Measurements from ENCODE around the gene KCNQ5.

KCNQ5 gene

DNA sequence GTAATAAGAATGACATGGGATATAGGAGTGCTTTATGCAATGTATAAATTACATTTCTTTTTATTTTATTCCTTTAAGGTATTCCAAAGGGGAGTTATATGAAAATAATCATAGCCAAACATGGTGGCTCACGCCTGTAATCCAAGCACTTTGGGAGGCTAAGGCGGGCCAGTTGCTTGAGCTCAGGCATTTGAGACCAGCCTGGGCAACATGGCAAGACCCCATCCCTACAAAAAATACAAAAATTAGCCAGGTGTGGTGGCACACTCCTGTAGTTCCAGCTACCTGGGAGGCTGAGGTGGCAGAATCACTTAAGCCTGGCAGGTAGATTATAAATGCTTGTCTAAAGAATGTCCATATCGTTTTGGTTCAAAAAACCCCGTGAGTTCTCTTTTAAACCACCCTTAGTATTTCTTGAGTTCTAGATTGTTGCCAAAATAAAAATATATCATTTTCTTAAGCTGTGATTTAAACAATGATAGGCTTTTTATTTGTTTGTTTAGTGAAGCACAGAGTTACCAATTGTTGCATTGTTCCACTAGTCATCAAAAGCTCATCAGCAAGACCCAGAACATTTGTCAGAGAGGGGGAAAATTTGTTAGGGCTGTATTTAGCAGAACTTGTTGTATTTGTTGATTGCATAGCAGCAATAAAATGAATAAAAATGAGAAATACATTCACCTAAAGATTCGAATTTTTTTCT lies 457.2 kb downstream of the KCNQ5 start:
- no peak for DNase-seq
- no peak for ATAC-seq
- H3K9me3 Mint-ChIP-seq = no peaks in the 10 kb centered on the region
- no peak overlapping the region for H3K4me3 Mint-ChIP-seq
- H3K36me3 Mint-ChIP-seq (ENCODE audit: low read depth) = no peaks in the 10 kb centered on the region
- H3K27ac Mint-ChIP-seq = no peak overlapping the region
- no peaks in the 10 kb centered on the region for H3K27me3 Mint-ChIP-seq
- peaks cover 6% of the 10 kb centered on the region for H3K4me1 Mint-ChIP-seq

GRCh38 chr6:73079611-73079955 lies 457.7 kb downstream of the KCNQ5 start:
- H3K36me3 Mint-ChIP-seq (ENCODE audit: low read depth) = no peaks in the 10 kb centered on the region
- no peaks in the 10 kb centered on the region for H3K27me3 Mint-ChIP-seq
- ATAC-seq (no peak), DNase-seq (no peak)
- H3K4me1 Mint-ChIP-seq = peaks cover 6% of the 10 kb centered on the region
- no peak overlapping the region for H3K4me3 Mint-ChIP-seq
- peak overlapping the region; percentile 34 for H3K27ac Mint-ChIP-seq
- H3K9me3 Mint-ChIP-seq = no peaks in the 10 kb centered on the region

DNA sequence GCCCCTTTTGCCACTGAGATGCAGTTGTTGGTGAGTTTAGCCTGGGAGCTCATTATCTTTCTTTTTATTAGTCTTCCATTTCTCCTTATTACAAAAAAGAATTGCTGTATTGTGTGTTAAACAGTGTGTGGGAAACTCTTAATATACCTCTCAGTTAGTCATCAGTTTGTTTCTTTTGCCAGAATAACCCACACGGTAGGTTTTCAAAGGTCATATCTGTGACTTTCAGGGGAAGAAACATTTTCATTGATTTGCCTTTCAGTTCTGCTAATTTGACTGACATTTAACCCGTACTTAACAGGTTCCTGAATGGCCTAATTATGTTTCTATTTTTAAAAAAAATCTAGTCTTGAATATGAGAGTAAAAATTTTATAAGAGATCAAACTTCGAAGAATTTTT lies 458.1 kb downstream of the KCNQ5 start:
- ATAC-seq (peak; percentile 90), DNase-seq (no peak)
- H3K27me3 Mint-ChIP-seq = no peaks in the 10 kb centered on the region
- H3K4me1 Mint-ChIP-seq = peaks cover 6% of the 10 kb centered on the region
- peak overlapping the region; percentile 34 for H3K27ac Mint-ChIP-seq
- H3K4me3 Mint-ChIP-seq = no peak overlapping the region
- no peaks in the 10 kb centered on the region for H3K36me3 Mint-ChIP-seq (ENCODE audit: low read depth)
- no peaks in the 10 kb centered on the region for H3K9me3 Mint-ChIP-seq

- no peak for ATAC-seq
- H3K9me3 Mint-ChIP-seq = no peaks in the 10 kb centered on the region
- no peak for DNase-seq
- no peak overlapping the region for H3K27ac Mint-ChIP-seq
- peaks cover 6% of the 10 kb centered on the region for H3K4me1 Mint-ChIP-seq
- H3K4me3 Mint-ChIP-seq = no peak overlapping the region
- no peaks in the 10 kb centered on the region for H3K36me3 Mint-ChIP-seq (ENCODE audit: low read depth)
- H3K27me3 Mint-ChIP-seq = no peaks in the 10 kb centered on the region
Observed at GRCh38 chr6:73081955-73082354, 460.1 kb downstream of the KCNQ5 start.

DNA sequence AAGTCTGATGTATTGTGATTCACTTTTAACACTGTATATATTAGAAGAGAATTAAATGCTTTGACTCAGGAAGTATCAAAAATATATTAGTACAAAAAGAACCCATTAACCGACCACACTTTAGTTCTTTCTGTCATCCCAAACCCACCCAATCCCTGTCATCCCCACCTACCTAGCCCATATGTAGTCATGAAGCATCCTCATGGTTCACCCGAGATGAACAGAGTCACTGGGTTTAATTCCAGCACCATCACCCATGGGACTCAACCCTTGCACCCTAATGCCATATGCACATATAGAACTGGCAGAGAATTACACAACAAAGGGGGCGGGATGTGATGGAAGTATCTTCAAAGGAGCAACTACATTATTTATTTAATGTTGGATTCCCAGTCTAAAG lies 462.0 kb downstream of the KCNQ5 start:
- Mint-ChIP-seq H3K9me3 (no peaks in the 10 kb centered on the region), H3K27me3 (no peaks in the 10 kb centered on the region), H3K4me1 (peaks cover 11% of the 10 kb centered on the region), H3K27ac (no peak overlapping the region), H3K36me3 (ENCODE audit: low read depth) (peaks cover 7% of the 10 kb centered on the region), H3K4me3 (no peak overlapping the region)
- DNase-seq = no peak
- no peak for ATAC-seq

DNA sequence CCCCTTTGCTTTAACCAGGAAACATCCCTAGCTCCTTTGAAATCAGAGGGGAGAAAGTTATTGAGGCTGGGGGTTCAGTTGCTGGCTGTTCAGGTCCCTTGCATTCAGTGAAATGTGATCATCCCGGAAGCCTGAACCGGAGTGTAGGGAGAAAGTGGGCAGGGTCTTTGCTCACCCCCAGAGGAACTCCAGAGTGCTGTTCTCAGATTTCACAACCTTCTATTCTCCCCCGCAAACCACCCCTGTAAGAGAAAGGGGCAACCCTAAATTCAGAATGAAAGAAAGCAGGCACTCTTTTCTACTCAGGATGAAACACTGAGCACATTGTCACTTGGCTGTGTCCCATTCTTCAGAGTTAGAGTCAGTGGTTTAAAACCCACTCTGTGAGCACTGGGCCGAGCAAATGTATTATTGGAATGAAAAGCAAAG lies 463.6 kb downstream of the KCNQ5 start:
- no peaks in the 10 kb centered on the region for H3K9me3 Mint-ChIP-seq
- ATAC-seq (no peak), DNase-seq (no peak)
- H3K36me3 Mint-ChIP-seq (ENCODE audit: low read depth) = peaks cover 18% of the 10 kb centered on the region
- H3K27ac Mint-ChIP-seq = no peak overlapping the region
- no peaks in the 10 kb centered on the region for H3K27me3 Mint-ChIP-seq
- no peak overlapping the region for H3K4me3 Mint-ChIP-seq
- peaks cover 5% of the 10 kb centered on the region for H3K4me1 Mint-ChIP-seq

DNA sequence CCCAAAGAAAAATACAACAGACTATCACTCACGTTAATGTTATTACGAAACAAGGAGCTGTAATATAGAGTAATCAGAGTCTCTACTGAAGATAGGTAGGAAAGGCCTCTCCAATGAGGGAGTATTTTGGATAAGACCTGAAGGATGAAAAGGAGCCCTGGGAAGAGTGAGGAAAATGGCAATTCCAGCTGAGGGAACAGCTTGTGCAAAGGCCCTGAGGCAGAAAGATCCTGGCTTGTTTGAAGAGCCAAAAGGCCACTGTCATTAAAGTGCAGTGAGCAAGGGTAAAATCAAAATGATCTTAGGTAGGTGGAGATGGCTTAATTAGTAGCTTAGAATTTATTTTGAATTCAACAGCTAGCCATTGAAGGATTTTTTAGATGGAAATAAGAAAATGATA lies 464.9 kb downstream of the KCNQ5 start:
- no peak overlapping the region for H3K27ac Mint-ChIP-seq

GRCh38 chr6:73088138-73088813 lies 466.4 kb downstream of the KCNQ5 start:
- no peak overlapping the region for H3K4me3 Mint-ChIP-seq
- H3K36me3 Mint-ChIP-seq (ENCODE audit: low read depth) = peaks cover 29% of the 10 kb centered on the region
- peaks cover 5% of the 10 kb centered on the region for H3K4me1 Mint-ChIP-seq
- H3K27me3 Mint-ChIP-seq = no peaks in the 10 kb centered on the region
- ATAC-seq = no peak
- no peak overlapping the region for H3K27ac Mint-ChIP-seq
- peaks cover 13% of the 10 kb centered on the region for H3K9me3 Mint-ChIP-seq
- DNase-seq = no peak

More for the DNA sequence above, 464.9 kb downstream of the KCNQ5 start:
- peaks cover 5% of the 10 kb centered on the region for H3K4me1 Mint-ChIP-seq
- peaks cover 23% of the 10 kb centered on the region for H3K36me3 Mint-ChIP-seq (ENCODE audit: low read depth)
- H3K9me3 Mint-ChIP-seq = peaks cover 4% of the 10 kb centered on the region
- H3K4me3 Mint-ChIP-seq = no peak overlapping the region
- H3K27me3 Mint-ChIP-seq = no peaks in the 10 kb centered on the region
- DNase-seq (no peak), ATAC-seq (no peak)

DNA sequence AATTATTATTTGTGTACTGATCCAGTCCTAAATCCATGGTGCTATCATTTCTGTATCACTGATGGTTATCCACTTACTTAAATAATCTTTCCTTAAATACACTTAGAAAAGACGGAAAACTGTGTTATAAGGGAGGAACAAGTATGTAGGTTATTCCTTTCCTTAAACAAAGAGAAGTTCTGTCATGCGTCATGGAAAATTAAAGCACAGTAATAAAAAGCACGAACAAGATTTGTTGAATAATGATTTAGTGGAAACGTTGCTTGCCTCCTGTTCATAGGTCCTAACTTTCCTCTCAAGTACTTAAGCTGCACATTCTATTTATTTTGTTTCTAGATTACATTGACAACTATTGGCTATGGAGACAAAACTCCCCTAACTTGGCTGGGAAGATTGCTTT lies 483.1 kb downstream of the KCNQ5 start:
- no peaks in the 10 kb centered on the region for H3K27me3 Mint-ChIP-seq
- H3K36me3 Mint-ChIP-seq (ENCODE audit: low read depth) = no peaks in the 10 kb centered on the region
- ATAC-seq (no peak), DNase-seq (no peak)
- no peak overlapping the region for H3K27ac Mint-ChIP-seq
- peaks cover 14% of the 10 kb centered on the region for H3K9me3 Mint-ChIP-seq
- H3K4me3 Mint-ChIP-seq = no peak overlapping the region
- peaks cover 2% of the 10 kb centered on the region for H3K4me1 Mint-ChIP-seq

DNA sequence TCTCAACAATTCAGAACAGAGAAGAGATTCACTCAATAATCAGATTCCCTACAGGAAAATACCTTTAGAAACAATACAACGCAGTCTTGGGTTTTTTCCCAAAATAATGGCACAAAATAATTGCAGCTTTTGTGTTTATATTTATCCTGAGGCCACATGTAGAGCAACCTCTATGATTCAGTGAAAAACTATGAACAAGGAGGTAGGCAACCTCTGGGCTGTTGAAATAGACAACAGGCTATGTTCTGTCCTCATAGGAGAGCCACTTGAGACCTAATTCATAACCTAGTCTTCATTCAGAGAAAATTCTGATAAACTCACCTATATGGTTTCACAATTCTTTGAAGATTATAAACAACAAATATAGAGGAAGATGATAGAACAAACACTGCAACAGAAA lies 485.2 kb downstream of the KCNQ5 start:
- H3K27ac Mint-ChIP-seq = no peak overlapping the region
- no peak overlapping the region for H3K4me3 Mint-ChIP-seq
- DNase-seq (no peak), ATAC-seq (no peak)
- no peaks in the 10 kb centered on the region for H3K36me3 Mint-ChIP-seq (ENCODE audit: low read depth)
- peaks cover 10% of the 10 kb centered on the region for H3K9me3 Mint-ChIP-seq
- H3K4me1 Mint-ChIP-seq = peaks cover 2% of the 10 kb centered on the region
- no peaks in the 10 kb centered on the region for H3K27me3 Mint-ChIP-seq

GRCh38 chr6:73108949-73109348 lies 487.1 kb downstream of the KCNQ5 start:
- DNase-seq = no peak
- Mint-ChIP-seq H3K4me1 (peaks cover 2% of the 10 kb centered on the region), H3K27ac (no peak overlapping the region), H3K9me3 (no peaks in the 10 kb centered on the region), H3K36me3 (ENCODE audit: low read depth) (peaks cover 2% of the 10 kb centered on the region), H3K27me3 (no peaks in the 10 kb centered on the region), H3K4me3 (no peak overlapping the region)
- ATAC-seq = no peak

GRCh38 chr6:73109659-73110058 lies 487.8 kb downstream of the KCNQ5 start:
- H3K4me3 Mint-ChIP-seq = no peak overlapping the region
- DNase-seq (no peak), ATAC-seq (no peak)
- H3K27me3 Mint-ChIP-seq = no peaks in the 10 kb centered on the region
- no peaks in the 10 kb centered on the region for H3K9me3 Mint-ChIP-seq
- H3K36me3 Mint-ChIP-seq (ENCODE audit: low read depth) = peaks cover 5% of the 10 kb centered on the region
- peaks cover 2% of the 10 kb centered on the region for H3K4me1 Mint-ChIP-seq
- H3K27ac Mint-ChIP-seq = no peak overlapping the region

DNA sequence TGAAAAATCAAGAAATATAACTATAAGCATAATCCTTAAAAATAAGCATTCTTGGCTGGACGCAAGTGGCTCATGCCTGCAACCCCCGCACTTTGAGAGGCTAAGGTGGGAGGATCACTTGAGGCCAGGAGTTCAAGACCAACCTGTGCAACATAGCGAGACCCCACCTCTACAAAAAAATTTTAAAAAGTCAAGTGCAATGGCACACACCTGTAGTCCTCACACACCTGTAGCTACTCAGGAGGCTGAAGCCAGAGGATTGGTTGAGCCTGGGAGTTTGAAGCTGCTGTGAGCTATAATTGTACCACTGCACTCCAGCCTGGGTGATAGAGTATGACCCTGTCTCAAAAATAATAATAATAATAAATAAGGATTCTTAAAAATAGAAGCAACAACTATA lies 494.5 kb downstream of the KCNQ5 start:
- H3K4me3 Mint-ChIP-seq = no peak overlapping the region
- H3K27ac Mint-ChIP-seq = no peak overlapping the region
- peaks cover 5% of the 10 kb centered on the region for H3K36me3 Mint-ChIP-seq (ENCODE audit: low read depth)
- ATAC-seq = no peak
- H3K27me3 Mint-ChIP-seq = no peaks in the 10 kb centered on the region
- no peak for DNase-seq
- no peaks in the 10 kb centered on the region for H3K4me1 Mint-ChIP-seq
- H3K9me3 Mint-ChIP-seq = no peaks in the 10 kb centered on the region

- Mint-ChIP-seq H3K27ac (no peak overlapping the region), H3K4me1 (peaks cover 2% of the 10 kb centered on the region), H3K27me3 (no peaks in the 10 kb centered on the region), H3K4me3 (no peak overlapping the region), H3K9me3 (no peaks in the 10 kb centered on the region), H3K36me3 (ENCODE audit: low read depth) (peaks cover 5% of the 10 kb centered on the region)
- no peak for ATAC-seq
- no peak for DNase-seq
Observed at GRCh38 chr6:73121421-73121993, 499.6 kb downstream of the KCNQ5 start.

DNA sequence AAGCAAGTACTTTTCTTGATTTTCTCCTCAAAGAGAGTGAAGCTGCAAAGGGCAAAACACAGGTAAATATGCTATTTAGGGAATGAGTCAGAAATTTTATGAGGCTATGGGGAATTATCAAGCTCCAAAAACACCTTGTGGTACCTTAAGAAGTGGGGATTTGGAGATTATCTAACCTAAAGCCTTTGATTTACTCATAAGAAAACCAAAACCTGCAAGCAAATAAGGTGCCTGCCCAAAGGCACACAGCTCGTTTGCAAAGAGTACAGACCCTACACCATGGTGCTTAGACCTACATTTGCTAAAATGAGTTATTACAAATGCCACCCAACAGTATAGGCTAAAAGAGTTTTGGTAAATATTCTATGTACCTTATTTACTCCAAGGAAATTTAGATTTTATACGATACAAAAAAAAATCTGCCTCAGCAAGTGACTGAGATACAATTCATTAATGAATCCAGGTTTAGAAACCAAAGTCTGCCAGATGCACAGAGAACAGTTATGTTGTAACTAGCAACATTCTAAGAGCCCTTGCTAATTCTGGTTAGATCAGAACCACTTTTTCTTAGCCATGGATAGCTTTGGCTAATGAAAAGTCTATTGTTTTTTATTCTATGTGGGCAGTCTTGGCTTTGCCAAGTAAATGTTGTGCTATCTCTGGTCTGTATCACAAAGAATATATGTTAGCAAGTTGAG lies 501.9 kb downstream of the KCNQ5 start:
- DNase-seq (no peak), ATAC-seq (no peak)
- Mint-ChIP-seq H3K4me3 (no peak overlapping the region), H3K9me3 (no peaks in the 10 kb centered on the region), H3K36me3 (ENCODE audit: low read depth) (peaks cover 5% of the 10 kb centered on the region), H3K27me3 (no peaks in the 10 kb centered on the region), H3K4me1 (peaks cover 2% of the 10 kb centered on the region), H3K27ac (no peak overlapping the region)
